PC-3 (cell line): Measurements from ENCODE around the gene DLG2. TPM values are rescaled to one million over a fixed set of nuclear protein-coding genes. Genes with fewer than 3 reads are reported as not detected.

Experiments
- ATAC-seq: fragments of 200-7000 bp; cut with Tn5 transposase; 2 replicates; pipeline ENCODE4 v1.9.1; 2020; ENCODE audit warnings: mild to moderate bottlenecking, moderate library complexity
- BruUV-seq: library from RNA; stranded (reverse); fragments of 400-500 nt; replicated peaks from 2 replicates; lab custom pipeline; 2021; lab: Mats Ljungman, UMichigan
- CTCF ChIA-PET: fragments of 300-600 bp; sonication (Branson Sonifier 250); formaldehyde crosslinking; loops from one replicate; lab custom pipeline; 2022; ENCODE audit warnings: antibody characterized with exemption; lab: Charles Lee
- POLR2A ChIA-PET: fragments of 300-600 bp; sonication (Branson Sonifier 250); formaldehyde crosslinking; loops from one replicate; lab custom pipeline; 2022; ENCODE audit warnings: antibody characterized with exemption; ENCODE audit not compliant: unreplicated experiment; lab: Charles Lee
- DNase-seq: peaks from one replicate; pipeline ENCODE4 v3.0.0-alpha.2; 2015
- H2AFZ ChIP-seq: fragments of 300-600 bp; sonication (generic); 2 replicates; pipeline ENCODE4 v1.6.0; 2016; ENCODE audit warnings: antibody characterized with exemption, low read length
- H3F3A ChIP-seq: fragments of 300-600 bp; sonication (generic); one replicate; pipeline ENCODE4 v1.6.0; 2017; ENCODE audit warnings: antibody characterized with exemption, low read length, control low read depth, mild to moderate bottlenecking; ENCODE audit not compliant: unreplicated experiment
- H3K27ac ChIP-seq: fragments of 300-600 bp; sonication (generic); 2 replicates; pipeline ENCODE4 v1.5.1; 2016; ENCODE audit warnings: mild to moderate bottlenecking, low read length
- H3K27me3 ChIP-seq: fragments of 300-600 bp; sonication (generic); 2 replicates; pipeline ENCODE4 v1.6.1; 2016; ENCODE audit warnings: low read length, mixed read lengths
- H3K36me3 ChIP-seq: fragments of 300-600 bp; sonication (generic); 2 replicates; pipeline ENCODE4 v1.6.1; 2016; ENCODE audit warnings: low read depth, mixed run types, low read length, mixed read lengths
- H3K4me1 ChIP-seq: fragments of 300-600 bp; sonication (generic); 2 replicates; pipeline ENCODE4 v1.5.1; 2016; ENCODE audit warnings: low read length; ENCODE audit not compliant: insufficient read depth
- H3K4me2 ChIP-seq: fragments of 300-600 bp; sonication (generic); 2 replicates; pipeline ENCODE4 v1.6.0; 2016; ENCODE audit warnings: low read length
- H3K4me3 ChIP-seq: fragments of 300-600 bp; sonication (generic); 2 replicates; pipeline ENCODE4 v1.5.1; 2016; ENCODE audit warnings: mild to moderate bottlenecking, low read length, mixed read lengths
- H3K79me2 ChIP-seq: fragments of 300-600 bp; sonication (generic); 2 replicates; pipeline ENCODE4 v1.6.1; 2017; ENCODE audit warnings: low read length, mixed read lengths
- H3K9ac ChIP-seq: fragments of 300-600 bp; sonication (generic); 2 replicates; pipeline ENCODE4 v1.6.0; 2016; ENCODE audit warnings: mild to moderate bottlenecking, low read length
- H3K9me2 ChIP-seq: fragments of 300-600 bp; sonication (generic); replicated peaks from 2 replicates; pipeline ENCODE4 v1.6.1; 2016; ENCODE audit warnings: mixed run types, low read length, mixed read lengths
- H3K9me3 ChIP-seq: fragments of 300-600 bp; sonication (generic); 2 replicates; pipeline ENCODE4 v1.6.1; 2016; ENCODE audit warnings: low read length, mixed read lengths
- H4K20me1 ChIP-seq: fragments of 300-600 bp; sonication (generic); 2 replicates; pipeline ENCODE4 v1.6.1; 2016; ENCODE audit warnings: low read length, mixed read lengths
- CTCF ChIP-seq: fragments of 300-600 bp; sonication (generic); conservative IDR thresholded peaks from 2 replicates; pipeline ENCODE4 v1.5.1; 2017; ENCODE audit warnings: antibody characterized with exemption, low read depth, mild to moderate bottlenecking, low read length
- EZH2 ChIP-seq: fragments of 300-600 bp; sonication (generic); IDR thresholded peaks from one replicate; pipeline ENCODE4 v1.6.1; 2017; ENCODE audit warnings: antibody characterized with exemption, mild to moderate bottlenecking, low read length; ENCODE audit not compliant: unreplicated experiment
- EZH2phosphoT487 ChIP-seq: fragments of 300-600 bp; sonication (generic); IDR thresholded peaks from 2 replicates; pipeline ENCODE4 v1.6.1; 2018; ENCODE audit warnings: mild to moderate bottlenecking, antibody characterized with exemption, low read length, borderline replicate concordance
- intact Hi-C: fragments of 100-400 bp; cut with micrococcal nuclease; formaldehyde crosslinking; loops from 2 replicates; pipeline ENCODE4 v1.9.0; 2023
- total RNA-seq: library from RNA; depleted of rRNA; stranded (reverse); fragments of >200 nt; gene quantifications from 2 replicates; pipeline ENCODE4 v1.2.3, GENCODE V29; 2014

The DLG2 gene
- total RNA-seq, 1 experiment from 2014 or later = 0.58 TPM

GRCh38 chr11:84089072-84090057 lies 1537.8 kb downstream of the DLG2 start:
- no peaks in the 10 kb centered on the region for H3K79me2 ChIP-seq
- H3K27ac ChIP-seq = no peak overlapping the region
- no peaks in the 10 kb centered on the region for H3K9me2 ChIP-seq
- no peaks in the 10 kb centered on the region for H3K4me1 ChIP-seq
- DNase-seq (no peak), ATAC-seq (no peak)
- no peak overlapping the region for H2AFZ ChIP-seq
- POLR2A ChIA-PET = no interaction called here
- no peak overlapping the region for H3K4me3 ChIP-seq
- H3F3A ChIP-seq = no peaks in the 10 kb centered on the region
- TF ChIP-seq EZH2 (no peak), CTCF (no peak), EZH2phosphoT487 (no peak)
- H4K20me1 ChIP-seq = no peaks in the 10 kb centered on the region
- no peak overlapping the region for H3K4me2 ChIP-seq
- H3K9me3 ChIP-seq = peaks cover 13% of the 10 kb centered on the region; the same call in 1 of the 2 replicates
- CTCF ChIA-PET = no interaction called here
- intact Hi-C loops = no loop called here
- BruUV-seq = no TSS peak
- no peaks in the 10 kb centered on the region for H3K36me3 ChIP-seq
- H3K27me3 ChIP-seq = no peaks in the 10 kb centered on the region
- no peak overlapping the region for H3K9ac ChIP-seq

GRCh38 chr11:84071851-84072250 lies 1555.3 kb downstream of the DLG2 start:
- CTCF ChIA-PET = no interaction called here
- no TSS peak for BruUV-seq
- H2AFZ ChIP-seq = no peak overlapping the region

More at GRCh38 chr11:84071851-84072250, 1555.3 kb downstream of the DLG2 start:
- Histone ChIP-seq H3K27ac (no peak overlapping the region), H3K4me2 (no peak overlapping the region), H3K79me2 (no peaks in the 10 kb centered on the region), H3K4me3 (no peak overlapping the region), H3K4me1 (no peaks in the 10 kb centered on the region), H3K9me3 (peaks cover 6% of the 10 kb centered on the region; the same call in 1 of the 2 replicates), H3K9ac (no peak overlapping the region), H4K20me1 (no peaks in the 10 kb centered on the region), H3K36me3 (no peaks in the 10 kb centered on the region), H3K27me3 (no peaks in the 10 kb centered on the region), H3K9me2 (no peaks in the 10 kb centered on the region), H3F3A (no peaks in the 10 kb centered on the region)
- ATAC-seq (no peak), DNase-seq (no peak)
- POLR2A ChIA-PET = no interaction called here
- TF ChIP-seq EZH2 = no peak
- no peak for TF ChIP-seq EZH2phosphoT487
- no peak for TF ChIP-seq CTCF
- intact Hi-C loops = no loop called here
